ENCODE results near the gene KRTAP13-4. TPM values are rescaled to one million over a fixed set of nuclear protein-coding genes. Genes with fewer than 3 reads are reported as not detected.

KRTAP13-4 gene
- total RNA-seq, 4 donors from 2014 or later, result not detected

- Histone ChIP-seq H3K27me3 (no peaks in the 10 kb centered on the region), H3K4me1 (no peaks in the 10 kb centered on the region), H3K9me3 (no peaks in the 10 kb centered on the region), H3K36me3 (no peaks in the 10 kb centered on the region), H3K4me3 (no peak within 1 kb of the TSS), H3K27ac (no peak within 1 kb of the TSS)
- TF ChIP-seq POLR2A (IDR thresholded peaks at IDR 0.05) (no peak), CTCF (IDR thresholded peaks at IDR 0.05) (no peak)
- no peak for DNase-seq
- intact Hi-C loops (cut with DNase I; ENCODE audit: low total_unique reads), result no loop called here
Measured at GRCh38 chr21:30480145-30480544, 50.1 kb downstream of the KRTAP13-4 start, which contains the start of gene KRTAP19-1. KRTAP19-1 (minus strand) TSS chr21:30480367; CDS start chr21:30480317, 50 bp downstream.

Other genes with a start within 250 kb of the KRTAP13-4 start
- not detected for gene CLDN8, start 214.1 kb upstream of the KRTAP13-4 start, total RNA-seq
- not detected for gene KRTAP24-1, start 147.3 kb upstream of the KRTAP13-4 start, total RNA-seq
- not detected for gene KRTAP25-1, start 140.7 kb upstream of the KRTAP13-4 start, total RNA-seq
- not detected for gene KRTAP26-1, start 109.9 kb upstream of the KRTAP13-4 start, total RNA-seq
- gene KRTAP27-1, start 92.5 kb upstream of the KRTAP13-4 start, total RNA-seq, result not detected
- gene KRTAP23-1, start 81.6 kb upstream of the KRTAP13-4 start, total RNA-seq, result not detected
- not detected for gene KRTAP13-2, start 57.9 kb upstream of the KRTAP13-4 start, total RNA-seq
- not detected for gene KRTAP13-1, start 34.2 kb upstream of the KRTAP13-4 start, total RNA-seq
- gene KRTAP13-3, start 4.3 kb upstream of the KRTAP13-4 start, total RNA-seq, result not detected
- gene KRTAP15-1, start 10.1 kb downstream of the KRTAP13-4 start, total RNA-seq, result not detected
- not detected for gene KRTAP19-1, start 50.1 kb downstream of the KRTAP13-4 start, total RNA-seq
- not detected for gene KRTAP19-2, start 57.2 kb downstream of the KRTAP13-4 start, total RNA-seq
- not detected for gene KRTAP19-3, start 61.8 kb downstream of the KRTAP13-4 start, total RNA-seq
- not detected for gene KRTAP19-4, start 66.9 kb downstream of the KRTAP13-4 start, total RNA-seq
- not detected for gene KRTAP19-5, start 71.9 kb downstream of the KRTAP13-4 start, total RNA-seq
- not detected for gene KRTAP19-6, start 111.6 kb downstream of the KRTAP13-4 start, total RNA-seq
- not detected for gene KRTAP19-7, start 131.1 kb downstream of the KRTAP13-4 start, total RNA-seq
- not detected for gene KRTAP22-2, start 160.2 kb downstream of the KRTAP13-4 start, total RNA-seq
- not detected for gene KRTAP6-3, start 162.2 kb downstream of the KRTAP13-4 start, total RNA-seq
- gene KRTAP6-2, start 168.7 kb downstream of the KRTAP13-4 start, total RNA-seq, result not detected
- not detected for gene KRTAP22-1, start 170.9 kb downstream of the KRTAP13-4 start, total RNA-seq
- gene KRTAP6-1, start 183.7 kb downstream of the KRTAP13-4 start, total RNA-seq, result not detected
- gene KRTAP20-1, start 186.2 kb downstream of the KRTAP13-4 start, total RNA-seq, result not detected
- not detected for gene KRTAP20-4, start 190.4 kb downstream of the KRTAP13-4 start, total RNA-seq
- gene KRTAP20-2, start 205.0 kb downstream of the KRTAP13-4 start, total RNA-seq, result not detected
- gene KRTAP20-3, start 212.6 kb downstream of the KRTAP13-4 start, total RNA-seq, result not detected

All from uterus (tissue), 4 donors.